Stimulated activated naive CD4-positive, alpha-beta T cell treated with Interleukin-2 at 50 U/mL for 16 hours (primary cell): Measurements from ENCODE around the gene NIT1.

Experiments used
- DNase-seq: peaks from one replicate; lab custom pipeline; 2025; lab: John Stamatoyannopoulos, UW

The NIT1 gene

GRCh38 chr1:161153682-161154337 lies 35.9 kb downstream of the NIT1 start, which contains the start of gene UFC1:
TSS of gene UFC1 (plus strand) at chr1:161153978. CDS start at chr1:161153998, 20 bp downstream.
- DNase-seq: peak; percentile 78

- no peak for DNase-seq
Measured at GRCh38 chr1:161157867-161158266, 40.0 kb downstream of the NIT1 start.

GRCh38 chr1:161158316-161159010 lies 40.6 kb downstream of the NIT1 start:
- no peak for DNase-seq

GRCh38 chr1:161159087-161159912 lies 41.4 kb downstream of the NIT1 start, which contains the start of gene USP21:
TSS of gene USP21 (plus strand) at chr1:161159500. CDS start at chr1:161160641, 1,141 bp downstream.
- DNase-seq: peak; percentile 86

- DNase-seq: no peak
Measured at GRCh38 chr1:161159913-161160243, 42.0 kb downstream of the NIT1 start.

- no peak for DNase-seq
Measured at GRCh38 chr1:161160671-161161145, 42.8 kb downstream of the NIT1 start.

- no peak for DNase-seq
Measured at GRCh38 chr1:161161652-161162051, 43.7 kb downstream of the NIT1 start.

GRCh38 chr1:161162052-161162451 lies 44.1 kb downstream of the NIT1 start:
- DNase-seq: no peak

GRCh38 chr1:161162806-161163205 lies 44.9 kb downstream of the NIT1 start:
- no peak for DNase-seq

- no peak for DNase-seq
Measured at GRCh38 chr1:161163793-161164192, 45.9 kb downstream of the NIT1 start.

GRCh38 chr1:161164901-161165610 lies 47.2 kb downstream of the NIT1 start:
- DNase-seq: no peak

GRCh38 chr1:161165742-161166668 lies 48.1 kb downstream of the NIT1 start, which contains the start of gene PPOX:
TSS of gene PPOX (plus strand) at chr1:161166426. CDS start at chr1:161166848, 422 bp downstream.
- peak; percentile 95 for DNase-seq

GRCh38 chr1:161166669-161167548 lies 49.0 kb downstream of the NIT1 start:
- DNase-seq: no peak

GRCh38 chr1:161168906-161169305 lies 51.0 kb downstream of the NIT1 start:
- DNase-seq: no peak
